T47D (cell line): Measurements from ENCODE around the gene PRPH.
"Not testable (repeated sequence)": the region's sequence is repeated elsewhere in the genome, so short reads cannot be mapped to it uniquely, and the experiment has no call there.

ENCODE experiments used
- DNase-seq, 2 experiments: peaks; one replicate each; pipeline versions ENCODE4 v3.0.0 to v3.0.0-alpha.2; 2011 to 2012; ENCODE audit warnings: low read depth in 1 of 2, low spot score in 1 of 2
- JUND ChIP-seq: IDR thresholded peaks from 2 replicates; pipeline ENCODE4 v1.6.1; 2012; ENCODE audit warnings: low read depth
- in situ Hi-C: cut with HindIII; loops from 2 replicates; pipeline ENCODE4 v1.10.0; 2016; ENCODE audit warnings: low sequenced_read_pairs, low pct_unique_long_range_greater_than_20kb

The PRPH gene

GRCh38 chr12:49323524-49324097 is 28.7 kb downstream of the PRPH start:
- no peak for DNase-seq
- in situ Hi-C loops, result no loop called here
- no peak for TF ChIP-seq JUND

- in situ Hi-C loops, result no loop called here
- DNase-seq, result no peak
- no peak for TF ChIP-seq JUND
These were observed 30.7 kb downstream of the PRPH start for GRCh38 chr12:49325606-49326005.

- in situ Hi-C loops, result no loop called here
- no peak for DNase-seq
- no peak for TF ChIP-seq JUND
These were observed 32.4 kb downstream of the PRPH start for GRCh38 chr12:49327368-49327767.

GRCh38 chr12:49327887-49328286 is 32.9 kb downstream of the PRPH start:
- no peak for DNase-seq
- in situ Hi-C loops, result no loop called here
- TF ChIP-seq JUND, result no peak

- in situ Hi-C loops, result no loop called here
- no peak for TF ChIP-seq JUND
- DNase-seq, result no peak
These were observed 33.9 kb downstream of the PRPH start for GRCh38 chr12:49328816-49329215.

GRCh38 chr12:49330032-49330619 is 35.2 kb downstream of the PRPH start:
- in situ Hi-C loops, result no loop called here
- TF ChIP-seq JUND, result no peak
- no peak for DNase-seq

GRCh38 chr12:49330631-49331379 is 35.9 kb downstream of the PRPH start:
- in situ Hi-C loops, result no loop called here
- TF ChIP-seq JUND, result no peak
- no peak for DNase-seq

- in situ Hi-C loops, result no loop called here
- no peak for TF ChIP-seq JUND
- peak; percentile 85 to 91 for DNase-seq
These were observed 36.7 kb downstream of the PRPH start for GRCh38 chr12:49331380-49332222.

- DNase-seq, result no peak
- in situ Hi-C loops, result no loop called here
- TF ChIP-seq JUND, result no peak
These were observed 37.5 kb downstream of the PRPH start for GRCh38 chr12:49332441-49332861.

- DNase-seq, result no peak
- in situ Hi-C loops, result no loop called here
- no peak for TF ChIP-seq JUND
These were observed 38.0 kb downstream of the PRPH start for GRCh38 chr12:49332891-49333371.

GRCh38 chr12:49333778-49334177 is 38.8 kb downstream of the PRPH start:
- DNase-seq, in situ Hi-C loops: not testable (repeated sequence)

GRCh38 chr12:49334226-49334625 is 39.3 kb downstream of the PRPH start:
- no peak for DNase-seq
- no peak for TF ChIP-seq JUND
- in situ Hi-C loops, result no loop called here
